Neuronal stem cell (in vitro differentiated cells): ENCODE results near the gene GRIK2.

Source experiments
- DNase-seq: peaks from one replicate; pipeline ENCODE4 v3.0.0-alpha.2; 2013; ENCODE audit warnings: low spot score
- H2AFZ ChIP-seq: one replicate; pipeline ENCODE4 v1.6.1; 2013; ENCODE audit warnings: mild to moderate bottlenecking, low read length, inconsistent platforms
- H2AK5ac ChIP-seq: 2 replicates; pipeline ENCODE4 v1.6.1; 2013; ENCODE audit warnings: low read depth, mild to moderate bottlenecking, inconsistent platforms, low read length, moderate library complexity, mixed read lengths
- H2BK120ac ChIP-seq: 2 replicates; pipeline ENCODE4 v1.6.1; 2013; ENCODE audit warnings: low read depth, mild to moderate bottlenecking, inconsistent platforms, low read length, moderate library complexity, mixed read lengths
- H2BK12ac ChIP-seq: one replicate; pipeline ENCODE4 v1.6.1; 2013; ENCODE audit warnings: low read length, inconsistent platforms
- H2BK15ac ChIP-seq: 2 replicates; pipeline ENCODE4 v1.6.1; 2013; ENCODE audit warnings: mild to moderate bottlenecking, low read length, inconsistent platforms, mixed read lengths
- H2BK5ac ChIP-seq: one replicate; pipeline ENCODE4 v1.6.1; 2013; ENCODE audit warnings: inconsistent platforms, mild to moderate bottlenecking, low read length, moderate library complexity
- H3K14ac ChIP-seq: one replicate; pipeline ENCODE4 v1.6.1; 2013; ENCODE audit warnings: low read length, inconsistent platforms
- H3K18ac ChIP-seq: 2 replicates; pipeline ENCODE4 v1.6.1; 2013; ENCODE audit warnings: low read length, inconsistent platforms
- H3K23ac ChIP-seq: 2 replicates; pipeline ENCODE4 v1.6.1; 2013; ENCODE audit warnings: low read depth, mild to moderate bottlenecking, mixed read lengths, low read length, inconsistent platforms; ENCODE audit not compliant: poor library complexity
- H3K27ac ChIP-seq: replicated peaks from 3 replicates; pipeline ENCODE4 v1.5.1; 2013; ENCODE audit warnings: low read length, inconsistent platforms
- H3K27me3 ChIP-seq, 3 experiments: 2 replicates each; pipeline ENCODE4 v1.6.1; 2013; ENCODE audit warnings: low read length in 3 of 3, mild to moderate bottlenecking in 2 of 3, inconsistent platforms in 1 of 3, low read depth in 1 of 3, mixed read lengths in 1 of 3, moderate library complexity in 1 of 3; ENCODE audit not compliant: control insufficient read depth in 3 of 3, insufficient read depth in 3 of 3
- H3K36me3 ChIP-seq, 2 donors: replicated peaks in 1 of 2; 2 replicates each; pipeline ENCODE4 v1.6.1; 2013; ENCODE audit warnings: low read length in 2 of 2; ENCODE audit not compliant: control insufficient read depth in 2 of 2, insufficient read depth in 2 of 2
- H3K4ac ChIP-seq: 2 replicates; pipeline ENCODE4 v1.6.1; 2013; ENCODE audit warnings: inconsistent platforms, mild to moderate bottlenecking, low read length, moderate library complexity
- H3K4me1 ChIP-seq, 2 donors: 1 replicate in 1 of 2; 2 replicates in 1 of 2; pipeline ENCODE4 v1.6.1; 2013; ENCODE audit warnings: low read length in 2 of 2, low read depth in 1 of 2; ENCODE audit not compliant: control insufficient read depth in 2 of 2, insufficient read depth in 1 of 2
- H3K4me2 ChIP-seq: one replicate; pipeline ENCODE4 v1.6.1; 2013; ENCODE audit warnings: mild to moderate bottlenecking, low read length, inconsistent platforms; ENCODE audit not compliant: insufficient read depth, poor library complexity, severe bottlenecking
- H3K4me3 ChIP-seq, 2 donors: 2 replicates each; pipeline ENCODE4 v1.5.1; 2013; ENCODE audit warnings: low read length in 2 of 2, mild to moderate bottlenecking in 2 of 2, inconsistent platforms in 1 of 2, moderate library complexity in 1 of 2
- H3K79me1 ChIP-seq: one replicate; pipeline ENCODE4 v1.6.1; 2013; ENCODE audit warnings: low read depth, mild to moderate bottlenecking, inconsistent platforms, low read length, moderate library complexity
- H3K9ac ChIP-seq: one replicate; pipeline ENCODE4 v1.6.1; 2013; ENCODE audit warnings: mild to moderate bottlenecking, low read depth, low read length, inconsistent platforms; ENCODE audit not compliant: poor library complexity
- H3K9me3 ChIP-seq, 2 donors: replicated peaks in 1 of 2; 2 replicates each; pipeline versions ENCODE3 to v1.6.1; 2013; ENCODE audit warnings: low read length in 2 of 2, mild to moderate bottlenecking in 2 of 2, inconsistent platforms in 1 of 2, low read depth in 1 of 2, mixed read lengths in 1 of 2, moderate library complexity in 1 of 2; ENCODE audit not compliant: control insufficient read depth in 2 of 2, insufficient read depth in 1 of 2
- H4K8ac ChIP-seq: one replicate; pipeline ENCODE4 v1.6.1; 2013; ENCODE audit warnings: low read depth, mild to moderate bottlenecking, inconsistent platforms, low read length, moderate library complexity
- H4K91ac ChIP-seq: one replicate; pipeline ENCODE4 v1.6.1; 2013; ENCODE audit warnings: low read length, low read depth, mild to moderate bottlenecking, inconsistent platforms; ENCODE audit not compliant: poor library complexity
- WGBS, 2 donors: extraction: QIAGEN DNeasy Blood & Tissue Kit; methylation state at CpG; one replicate each; pipeline ENCODE4 v1.1.7; 2013; ENCODE audit warnings: missing lambda C conversion rate in 2 of 2, mixed read lengths in 1 of 2; ENCODE audit not compliant: insufficient read length in 2 of 2, insufficient replicate concordance in 1 of 2; ENCODE audit errors: extremely low coverage in 2 of 2; 5-methylcytosine and 5-hydroxymethylcytosine counted together

Gene GRIK2

DNA sequence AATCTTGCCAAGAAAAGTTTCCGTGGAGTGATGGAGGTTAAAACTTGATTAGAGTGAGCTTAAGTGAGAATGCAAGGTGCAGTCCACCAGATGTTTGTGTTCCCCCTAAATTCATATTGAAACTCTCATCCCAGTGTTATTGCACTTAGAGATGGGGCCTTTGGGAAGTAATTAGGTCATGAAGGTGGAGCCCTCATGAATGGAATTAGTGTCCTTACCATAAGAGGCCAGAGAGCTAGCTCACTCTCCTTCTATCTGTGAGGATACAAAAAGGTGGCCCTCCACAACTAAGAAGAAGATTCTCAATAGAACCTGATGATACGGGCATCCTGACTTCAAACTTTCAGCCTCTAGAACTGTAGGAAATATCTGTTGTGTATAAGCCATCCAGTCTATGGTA, 258.6 kb downstream of the GRIK2 start:
- no peak overlapping the region for H2AK5ac ChIP-seq
- no peaks in the 10 kb centered on the region for H3K36me3 ChIP-seq
- no peak overlapping the region for H3K14ac ChIP-seq
- no peak overlapping the region for H2AFZ ChIP-seq
- DNase-seq, result no peak
- no peak overlapping the region for H3K27ac ChIP-seq
- H2BK120ac ChIP-seq, result no peak overlapping the region
- no peak overlapping the region for H3K4ac ChIP-seq
- no peak overlapping the region for H4K8ac ChIP-seq
- no peak overlapping the region for H3K18ac ChIP-seq
- H3K4me1 ChIP-seq, result peaks cover 0 to 2% of the 10 kb centered on the region in 2 donors
- H3K9ac ChIP-seq, result no peak overlapping the region
- no peak overlapping the region for H4K91ac ChIP-seq
- no peak overlapping the region for H2BK5ac ChIP-seq
- no peak overlapping the region for H3K4me2 ChIP-seq
- no CpG with 5 or more reads among the region's 2 CpGs for WGBS, 2 donors
- H2BK15ac ChIP-seq, result no peak overlapping the region
- H3K4me3 ChIP-seq, result no peak overlapping the region
- H3K27me3 ChIP-seq, result no peaks in the 10 kb centered on the region
- H3K23ac ChIP-seq, result no peak overlapping the region
- H2BK12ac ChIP-seq, result no peak overlapping the region
- H3K79me1 ChIP-seq, result no peaks in the 10 kb centered on the region
- H3K9me3 ChIP-seq, result no peaks in the 10 kb centered on the region

DNA sequence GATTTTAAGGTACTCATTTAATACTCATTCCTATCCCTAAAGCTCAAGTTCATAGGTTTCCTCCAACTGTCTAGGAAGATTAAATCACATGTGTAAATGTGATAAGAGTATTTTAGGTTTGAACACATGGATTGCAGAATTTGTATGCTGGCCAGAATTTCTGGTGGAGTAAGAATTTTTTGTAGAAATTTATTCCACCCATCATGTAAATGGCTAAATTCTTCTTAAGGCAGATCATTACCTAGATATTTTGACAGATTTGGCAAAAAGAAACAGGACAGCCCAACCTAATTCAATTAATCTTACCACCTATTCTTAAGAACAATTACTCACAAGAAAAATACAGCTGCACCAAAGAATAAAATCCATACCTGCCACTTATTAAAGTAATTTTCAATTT, 261.6 kb downstream of the GRIK2 start:
- no peak overlapping the region for H2AFZ ChIP-seq
- H3K27ac ChIP-seq, result no peak overlapping the region
- no peak for DNase-seq
- H3K4me1 ChIP-seq, result peaks cover 0 to 2% of the 10 kb centered on the region in 2 donors
- H3K9ac ChIP-seq, result no peak overlapping the region
- no peak overlapping the region for H3K23ac ChIP-seq
- no peak overlapping the region for H3K4me3 ChIP-seq
- H3K4ac ChIP-seq, result no peak overlapping the region
- no peaks in the 10 kb centered on the region for H3K27me3 ChIP-seq
- H2BK15ac ChIP-seq, result no peak overlapping the region
- no peaks in the 10 kb centered on the region for H3K79me1 ChIP-seq
- H4K8ac ChIP-seq, result no peak overlapping the region
- H2AK5ac ChIP-seq, result no peak overlapping the region
- no peaks in the 10 kb centered on the region for H3K9me3 ChIP-seq
- H3K14ac ChIP-seq, result no peak overlapping the region
- no peaks in the 10 kb centered on the region for H3K36me3 ChIP-seq
- no peak overlapping the region for H4K91ac ChIP-seq
- H3K18ac ChIP-seq, result no peak overlapping the region
- H2BK5ac ChIP-seq, result no peak overlapping the region
- no peak overlapping the region for H2BK12ac ChIP-seq
- no peak overlapping the region for H3K4me2 ChIP-seq
- no peak overlapping the region for H2BK120ac ChIP-seq

DNA sequence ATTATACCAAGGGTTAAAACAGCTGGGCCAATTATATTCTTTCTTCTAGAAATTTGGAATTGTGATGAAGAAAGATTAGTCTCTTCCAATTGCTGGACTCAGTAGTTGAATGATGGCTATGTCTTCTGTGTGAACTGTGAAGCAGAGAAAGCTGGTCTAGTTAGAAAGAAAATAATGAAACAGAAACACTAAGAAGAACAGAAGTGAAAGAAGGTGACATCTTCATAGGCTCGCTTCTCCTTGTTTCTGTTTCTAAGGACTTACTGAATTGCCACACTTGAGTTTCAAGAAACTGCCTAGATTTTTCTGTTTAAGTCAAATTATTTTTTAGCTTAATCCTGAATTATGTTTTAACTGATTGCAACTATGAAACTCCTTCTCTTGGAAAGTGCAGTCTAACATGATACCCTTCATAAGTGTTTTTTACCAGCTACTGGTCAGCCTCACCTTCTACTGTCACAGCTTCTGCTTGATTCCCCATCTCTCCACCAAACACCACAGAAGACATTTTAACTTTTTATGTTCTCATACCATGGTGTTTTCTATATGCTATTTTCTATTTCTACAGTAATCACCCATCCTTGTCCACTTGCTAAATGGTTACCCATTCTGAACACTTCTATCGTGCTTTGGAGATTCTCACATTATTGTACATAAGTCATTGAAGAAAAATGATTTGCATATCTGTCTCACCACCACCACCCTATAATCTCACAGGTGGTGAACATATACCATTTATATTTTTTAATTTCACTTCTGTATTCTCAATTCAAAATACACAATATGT, 268.8 kb downstream of the GRIK2 start:
- no peak overlapping the region for H3K9ac ChIP-seq
- no peak overlapping the region for H3K4ac ChIP-seq
- no peak overlapping the region for H2AFZ ChIP-seq
- WGBS, 2 donors, result no CpG with 5 or more reads among the region's 2 CpGs
- no peak overlapping the region for H2BK12ac ChIP-seq
- H3K36me3 ChIP-seq, result no peaks in the 10 kb centered on the region
- no peak overlapping the region for H3K4me2 ChIP-seq
- H3K9me3 ChIP-seq, result no peaks in the 10 kb centered on the region
- no peak for DNase-seq
- H2BK120ac ChIP-seq, result no peak overlapping the region
- no peaks in the 10 kb centered on the region for H3K27me3 ChIP-seq
- H2BK15ac ChIP-seq, result no peak overlapping the region
- H3K4me3 ChIP-seq, result no peak overlapping the region
- H4K91ac ChIP-seq, result no peak overlapping the region
- H3K27ac ChIP-seq, result no peak overlapping the region
- H3K14ac ChIP-seq, result no peak overlapping the region
- H2AK5ac ChIP-seq, result no peak overlapping the region
- no peak overlapping the region for H2BK5ac ChIP-seq
- H3K4me1 ChIP-seq, result peaks cover 0 to 4% of the 10 kb centered on the region in 2 donors
- no peak overlapping the region for H4K8ac ChIP-seq
- no peaks in the 10 kb centered on the region for H3K79me1 ChIP-seq
- no peak overlapping the region for H3K23ac ChIP-seq
- no peak overlapping the region for H3K18ac ChIP-seq

DNA sequence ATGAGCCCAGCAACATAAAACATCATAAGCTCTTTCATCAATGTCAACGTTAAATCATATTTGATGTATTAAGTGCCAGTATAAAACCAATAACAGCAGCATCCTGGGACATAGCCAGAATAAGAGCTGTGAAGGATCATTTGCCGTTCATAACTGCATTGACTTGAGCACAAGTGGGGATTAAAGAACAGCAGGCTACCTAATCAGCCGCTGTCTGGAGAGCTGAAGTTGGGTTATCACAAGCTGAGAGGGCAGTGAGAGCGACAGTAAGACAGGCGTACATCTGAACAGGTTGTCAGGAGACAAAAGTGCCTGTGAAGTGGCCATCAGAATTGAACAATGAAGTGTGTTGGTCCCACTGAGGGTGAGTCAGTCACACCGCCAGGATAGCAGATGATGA, 269.6 kb downstream of the GRIK2 start:
- H2AK5ac ChIP-seq, result no peak overlapping the region
- H4K8ac ChIP-seq, result no peak overlapping the region
- no CpG with 5 or more reads among the region's 6 CpGs for WGBS, 2 donors
- no peak overlapping the region for H2BK120ac ChIP-seq
- no peaks in the 10 kb centered on the region for H3K36me3 ChIP-seq
- no peak overlapping the region for H3K4me3 ChIP-seq
- H4K91ac ChIP-seq, result no peak overlapping the region
- no peak overlapping the region for H3K9ac ChIP-seq
- no peak overlapping the region for H3K18ac ChIP-seq
- DNase-seq, result no peak
- no peak overlapping the region for H3K23ac ChIP-seq
- H3K79me1 ChIP-seq, result no peaks in the 10 kb centered on the region
- H2BK12ac ChIP-seq, result no peak overlapping the region
- no peak overlapping the region for H2AFZ ChIP-seq
- no peaks in the 10 kb centered on the region for H3K9me3 ChIP-seq
- H3K4me1 ChIP-seq, result peaks cover 0 to 4% of the 10 kb centered on the region in 2 donors
- H3K4ac ChIP-seq, result no peak overlapping the region
- no peak overlapping the region for H3K14ac ChIP-seq
- no peak overlapping the region for H2BK5ac ChIP-seq
- H2BK15ac ChIP-seq, result no peak overlapping the region
- H3K27ac ChIP-seq, result no peak overlapping the region
- H3K27me3 ChIP-seq, result no peaks in the 10 kb centered on the region
- no peak overlapping the region for H3K4me2 ChIP-seq
